Gastrocnemius medialis (tissue), 4 donors: ENCODE measurements around the gene ZFYVE28.

Source experiments
- POLR2A ChIP-seq, 2 donors: fragments of 450-650 bp; IDR thresholded peaks; one replicate each; pipeline ENCODE4 v1.6.1; 2017; ENCODE audit warnings: antibody characterized with exemption in 2 of 2, mild to moderate bottlenecking in 2 of 2, moderate library complexity in 2 of 2
- TF ChIP-seq, protein P1 (sequence below), 5 experiments: fragments of 450-650 bp in 3 of 5; fragments of 200-600 bp in 2 of 5; sonication (generic) in 2 of 5; IDR thresholded peaks in 4 of 5; conservative IDR thresholded peaks in 1 of 5; 1 replicate in 4 of 5; 2 replicates in 1 of 5; pipeline ENCODE4 v1.5.1; 2016 to 2019; ENCODE audit warnings: antibody characterized with exemption in 5 of 5, mild to moderate bottlenecking in 3 of 5, moderate library complexity in 3 of 5

- TF ChIP-seq, protein P1, sequence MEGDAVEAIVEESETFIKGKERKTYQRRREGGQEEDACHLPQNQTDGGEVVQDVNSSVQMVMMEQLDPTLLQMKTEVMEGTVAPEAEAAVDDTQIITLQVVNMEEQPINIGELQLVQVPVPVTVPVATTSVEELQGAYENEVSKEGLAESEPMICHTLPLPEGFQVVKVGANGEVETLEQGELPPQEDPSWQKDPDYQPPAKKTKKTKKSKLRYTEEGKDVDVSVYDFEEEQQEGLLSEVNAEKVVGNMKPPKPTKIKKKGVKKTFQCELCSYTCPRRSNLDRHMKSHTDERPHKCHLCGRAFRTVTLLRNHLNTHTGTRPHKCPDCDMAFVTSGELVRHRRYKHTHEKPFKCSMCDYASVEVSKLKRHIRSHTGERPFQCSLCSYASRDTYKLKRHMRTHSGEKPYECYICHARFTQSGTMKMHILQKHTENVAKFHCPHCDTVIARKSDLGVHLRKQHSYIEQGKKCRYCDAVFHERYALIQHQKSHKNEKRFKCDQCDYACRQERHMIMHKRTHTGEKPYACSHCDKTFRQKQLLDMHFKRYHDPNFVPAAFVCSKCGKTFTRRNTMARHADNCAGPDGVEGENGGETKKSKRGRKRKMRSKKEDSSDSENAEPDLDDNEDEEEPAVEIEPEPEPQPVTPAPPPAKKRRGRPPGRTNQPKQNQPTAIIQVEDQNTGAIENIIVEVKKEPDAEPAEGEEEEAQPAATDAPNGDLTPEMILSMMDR (IDR thresholded peaks at IDR 0.05 in 4 of 5, conservative IDR thresholded peaks at IDR 0.05 in 1 of 5), result no peak
- no peak for TF ChIP-seq POLR2A (IDR thresholded peaks at IDR 0.05)
Observed at GRCh38 chr4:2253160-2254084, 165.0 kb downstream of the ZFYVE28 start.
